Activated gamma-delta T cell treated with anti-CD3 and anti-CD28 coated beads, Interleukin-2, amount 50 U/mL, for 16 hours (primary cell): ENCODE data around the gene TMEM164.
"Not testable (repeated sequence)": the region's sequence is repeated elsewhere in the genome, so short reads cannot be mapped to it uniquely, and the experiment has no call there.

Source experiments
- DNase-seq: peaks from one replicate; pipeline ENCODE4 v3.0.0-alpha.2; 2020; ENCODE audit warnings: low read depth

TMEM164 gene

DNA sequence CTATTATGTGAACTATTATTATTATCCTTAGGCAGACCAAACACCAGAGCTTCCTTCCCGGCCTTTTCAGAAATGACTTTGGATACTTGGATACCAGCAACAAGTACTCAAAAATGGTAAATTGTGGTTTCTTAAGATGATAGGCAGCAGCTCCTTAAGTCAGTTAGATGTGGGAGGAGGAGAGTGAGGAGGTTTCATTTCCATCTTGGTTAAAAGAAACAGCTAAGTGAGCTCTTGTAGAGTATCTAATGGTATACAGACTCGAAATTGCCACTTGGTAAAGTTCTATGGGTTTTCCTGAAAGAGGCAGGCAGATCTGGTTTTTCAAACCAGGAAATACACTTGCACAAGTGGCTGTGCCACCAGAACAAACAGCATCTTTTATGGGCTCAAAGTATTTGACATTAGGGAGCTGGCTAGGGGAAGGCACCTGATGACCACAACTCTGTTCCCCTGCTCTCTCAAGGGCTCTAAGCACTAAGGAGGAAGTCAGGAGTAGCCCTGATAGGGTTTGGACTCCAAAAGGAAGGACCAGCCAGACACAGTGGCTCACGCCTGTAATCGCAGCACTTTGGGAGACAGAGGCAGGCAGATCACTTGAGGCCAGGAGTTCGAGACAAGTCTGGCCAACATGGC is 130.9 kb downstream of the TMEM164 start:
- no peak for DNase-seq

DNA sequence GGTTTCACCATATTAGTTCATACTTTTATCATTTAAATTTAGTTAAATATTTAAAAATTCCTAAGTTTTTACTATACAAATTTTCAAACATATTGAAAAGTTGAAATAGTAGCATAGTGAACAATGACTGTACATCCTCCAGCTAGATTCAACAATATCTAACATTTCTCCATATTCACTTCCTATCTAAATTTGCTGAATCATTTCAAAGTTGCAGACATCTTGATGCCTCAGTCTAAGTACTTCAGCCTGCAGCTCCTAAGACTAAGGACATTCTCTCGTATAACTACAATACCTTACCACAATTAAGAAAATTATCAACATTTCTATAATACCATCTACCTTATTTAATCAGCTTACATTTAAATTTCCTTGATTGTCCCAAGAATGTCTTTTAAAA is 132.7 kb downstream of the TMEM164 start:
- DNase-seq: no peak

DNA sequence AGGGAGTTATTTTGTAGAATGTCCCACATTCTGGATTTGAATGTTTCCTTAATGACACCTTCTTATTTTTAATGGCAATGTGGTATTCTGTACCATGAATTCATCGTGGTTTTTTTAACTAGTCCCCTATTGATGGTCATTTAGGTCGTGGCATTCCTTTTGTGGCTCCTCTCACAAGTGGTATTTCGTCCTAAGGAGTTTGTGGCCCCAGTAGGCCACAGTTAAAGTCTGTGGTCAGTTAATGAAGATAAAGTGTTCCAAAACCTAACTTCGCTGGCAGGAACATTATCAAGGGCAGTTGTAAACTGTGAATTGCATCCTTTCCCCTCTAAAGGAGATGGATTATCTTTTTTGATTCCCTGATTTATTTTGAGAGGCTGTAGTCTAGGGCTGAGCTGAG is 133.2 kb downstream of the TMEM164 start:
- DNase-seq: no peak

DNA sequence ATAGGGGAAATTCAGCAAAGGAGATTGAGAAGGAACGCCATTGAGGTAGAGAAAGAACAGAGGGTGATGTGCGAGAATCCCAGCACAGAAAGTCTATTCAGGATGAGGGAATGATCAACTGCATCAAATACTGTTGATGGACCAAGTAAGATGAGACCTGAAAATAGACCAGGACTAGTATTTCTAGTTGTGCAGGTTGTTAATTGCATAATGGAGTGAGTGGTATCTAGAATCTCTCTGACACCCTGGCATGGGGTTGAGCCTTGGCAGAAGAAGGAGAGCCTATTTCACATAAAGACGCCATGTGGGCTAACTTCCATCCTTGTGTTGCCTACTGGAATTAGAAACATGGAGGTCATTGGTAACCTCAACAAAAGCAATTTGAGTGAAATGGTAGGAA is 135.6 kb downstream of the TMEM164 start:
- no peak for DNase-seq

DNA sequence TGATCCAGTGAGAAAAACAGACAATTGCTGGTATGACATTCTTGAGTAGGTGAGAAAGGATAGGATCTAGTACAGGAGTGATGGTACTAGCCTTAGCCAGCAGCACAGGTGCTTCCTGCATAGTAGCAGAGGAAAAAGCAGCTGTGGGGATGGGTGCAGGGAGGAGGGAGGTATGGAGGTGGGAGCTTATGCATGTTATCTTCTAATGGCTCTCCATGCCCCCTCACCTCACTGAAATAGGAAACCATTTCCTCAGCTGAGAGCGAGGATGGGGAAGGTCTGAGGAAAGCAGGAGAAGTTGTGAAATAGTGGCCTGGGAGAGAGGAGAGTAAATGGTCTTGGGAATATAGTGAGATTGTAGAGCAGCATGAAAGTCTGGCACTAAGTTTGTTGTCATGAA is 136.3 kb downstream of the TMEM164 start:
- DNase-seq: no peak

DNA sequence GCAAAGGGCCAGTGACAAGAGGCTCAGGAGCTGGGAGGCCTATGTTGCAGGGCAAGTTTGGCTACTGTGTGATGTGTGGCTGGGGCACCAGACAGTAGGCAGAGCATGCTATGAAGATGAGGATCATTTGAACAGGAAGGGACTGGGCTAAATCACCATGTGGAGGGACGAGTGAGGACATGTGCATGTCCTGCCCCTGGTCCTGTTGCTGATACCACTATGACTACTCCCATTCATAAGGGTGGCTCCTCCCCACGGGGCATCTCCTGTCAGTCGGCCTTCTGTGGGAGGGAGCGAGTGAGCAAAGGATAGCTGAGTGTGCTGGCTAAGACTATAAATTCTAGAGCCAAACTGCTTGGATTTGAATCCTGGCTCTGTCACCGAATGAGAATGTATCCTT is 139.2 kb downstream of the TMEM164 start:
- no peak for DNase-seq

DNA sequence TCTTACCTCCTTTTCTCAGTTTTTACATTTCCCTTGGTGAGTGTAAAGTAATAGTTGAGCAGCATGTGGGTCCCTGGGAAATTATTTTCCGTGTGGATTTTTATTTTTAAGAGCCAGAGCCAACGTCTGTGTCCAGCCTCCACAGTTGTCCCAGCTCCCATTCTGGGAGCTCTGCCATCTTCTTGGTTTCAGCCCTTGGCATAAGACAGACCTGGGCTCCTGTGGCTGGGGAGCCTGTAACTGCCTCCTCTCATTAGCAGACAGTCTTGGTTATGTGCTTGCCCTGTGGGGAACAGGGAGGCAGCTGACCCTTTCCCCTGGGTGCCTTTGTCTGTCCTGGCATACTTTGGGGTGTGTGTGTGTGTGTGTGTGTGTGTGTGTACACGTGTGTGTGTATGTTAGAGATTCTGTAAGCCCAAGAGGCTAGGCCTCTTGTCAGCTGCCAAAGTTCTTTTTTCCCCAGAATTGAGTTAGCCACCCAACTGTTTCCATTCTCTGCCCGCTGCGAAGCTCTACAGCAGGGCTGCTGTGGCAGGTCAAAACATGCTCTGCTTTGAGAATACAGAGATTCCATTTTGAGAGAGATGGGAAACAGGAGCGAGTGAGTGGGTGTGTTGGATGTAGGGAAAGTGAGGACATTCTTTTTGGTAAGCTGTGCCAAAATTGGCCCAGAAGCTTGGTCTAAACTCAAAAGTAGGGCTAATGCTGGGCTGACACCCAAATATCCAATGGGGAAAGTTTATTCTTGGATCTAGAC is 140.7 kb downstream of the TMEM164 start:
- DNase-seq: no peak

DNA sequence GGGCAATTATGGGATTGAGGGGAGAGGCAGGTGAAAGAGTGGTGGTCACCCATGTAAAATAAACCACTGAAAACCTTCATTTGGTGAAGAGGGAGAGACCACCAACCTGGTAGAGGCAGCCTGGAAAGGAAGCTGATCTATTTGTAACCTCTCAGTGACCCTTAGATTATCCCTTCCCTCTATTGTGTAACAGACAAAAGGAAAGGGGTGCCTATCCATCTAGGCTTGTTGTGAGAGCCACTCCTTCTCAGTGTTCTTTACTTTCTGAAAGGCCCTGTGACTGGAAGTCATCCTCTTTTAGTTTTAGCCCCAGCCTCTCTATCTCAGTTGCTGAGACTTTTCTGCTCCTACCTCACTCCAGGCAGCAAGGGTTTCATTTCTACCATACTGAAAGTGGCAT is 142.4 kb downstream of the TMEM164 start:
- DNase-seq: no peak

DNA sequence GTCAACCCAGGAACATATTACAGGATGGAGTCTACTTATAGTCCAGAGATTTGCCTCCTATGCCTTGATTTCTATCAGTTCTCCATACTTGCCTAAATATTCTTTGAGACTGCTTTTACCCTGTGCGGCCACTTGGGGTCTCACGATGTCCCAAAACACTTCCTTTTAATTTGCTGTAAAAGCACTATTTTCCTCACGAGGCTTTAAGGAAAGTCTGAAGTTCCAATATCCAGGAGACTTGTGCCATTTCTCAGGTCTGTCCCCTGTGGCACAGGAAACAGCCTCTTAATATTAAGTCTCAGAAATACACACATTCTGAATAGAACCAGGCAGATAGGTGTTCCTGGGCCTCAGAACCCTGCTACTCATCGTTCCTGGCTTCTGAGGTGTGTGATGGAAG is 142.9 kb downstream of the TMEM164 start:
- no peak for DNase-seq

DNA sequence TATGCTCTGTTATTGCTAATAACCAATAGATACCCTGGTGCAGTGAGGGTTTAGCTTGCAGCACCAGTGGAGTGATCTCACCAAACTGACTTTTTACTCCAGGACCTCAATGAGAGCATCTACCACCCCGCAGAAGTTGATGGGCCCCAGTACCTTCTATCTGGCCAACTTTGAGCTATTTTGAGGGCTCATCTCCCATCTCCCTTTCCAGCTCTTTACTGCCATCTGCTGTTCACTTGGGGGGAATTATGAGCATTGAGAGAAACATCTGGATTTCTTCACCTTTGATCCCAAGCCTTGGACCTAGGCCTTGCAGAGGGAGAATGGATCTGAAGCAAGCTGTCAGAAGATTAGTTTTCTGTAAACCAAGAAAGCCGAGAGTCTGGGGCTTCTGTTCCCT is 143.6 kb downstream of the TMEM164 start:
- no peak for DNase-seq

DNA sequence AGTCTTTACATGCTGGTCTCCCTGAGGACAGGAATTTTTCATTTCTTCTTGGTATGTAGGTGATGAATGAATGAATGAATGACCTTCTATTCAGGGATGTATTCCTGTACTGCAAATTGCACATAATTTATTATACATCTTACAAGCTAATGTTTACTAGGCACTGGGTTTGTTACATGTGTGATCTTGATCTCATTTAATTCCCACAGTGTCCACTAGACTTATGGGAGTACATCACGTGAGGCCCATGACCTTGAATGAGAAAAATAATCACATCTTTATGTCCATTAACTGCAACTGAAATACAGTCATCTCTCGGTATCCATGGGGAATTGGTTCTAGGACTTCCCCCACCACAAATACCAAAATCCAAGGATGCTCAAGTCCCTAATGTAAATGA is 150.3 kb downstream of the TMEM164 start:
- no peak for DNase-seq

DNA sequence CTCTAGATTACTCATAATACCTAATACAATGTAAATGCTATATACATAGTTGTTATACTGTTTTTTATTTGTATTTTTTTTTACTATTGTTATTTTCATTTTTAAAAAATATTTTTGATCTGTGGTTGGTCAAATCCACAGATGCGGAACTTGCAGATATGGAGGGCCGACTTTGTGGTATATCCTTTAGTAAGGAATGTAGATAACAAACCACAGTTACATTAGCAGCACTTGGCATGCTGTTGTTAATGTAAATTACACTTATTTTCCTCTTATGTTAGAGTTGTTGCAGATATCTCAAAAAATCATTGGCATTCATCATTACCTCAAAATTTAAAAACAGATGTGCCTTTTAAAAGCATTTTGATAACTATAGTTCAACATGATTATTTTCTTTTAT is 151.0 kb downstream of the TMEM164 start:
- DNase-seq: no peak

DNA sequence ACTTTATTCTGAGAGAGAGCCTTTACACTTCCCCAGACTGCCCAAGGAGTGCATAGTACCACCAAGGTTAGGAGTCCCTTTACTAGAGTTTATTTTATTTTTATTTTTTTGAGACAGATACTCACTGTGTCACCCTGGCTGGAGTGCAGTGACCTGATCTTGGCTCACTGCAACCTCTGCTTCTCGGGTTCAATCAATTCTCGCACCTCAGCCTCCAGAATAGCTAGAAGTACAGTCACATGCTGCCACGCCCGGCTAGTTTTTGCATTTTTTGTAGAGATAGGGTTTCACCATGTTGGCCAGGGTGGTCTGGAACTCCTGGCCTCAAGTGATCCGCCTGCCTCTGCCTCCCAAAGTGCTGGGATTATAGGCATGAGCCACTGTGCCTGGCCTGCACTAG is 151.4 kb downstream of the TMEM164 start:
- not testable (repeated sequence) for DNase-seq

DNA sequence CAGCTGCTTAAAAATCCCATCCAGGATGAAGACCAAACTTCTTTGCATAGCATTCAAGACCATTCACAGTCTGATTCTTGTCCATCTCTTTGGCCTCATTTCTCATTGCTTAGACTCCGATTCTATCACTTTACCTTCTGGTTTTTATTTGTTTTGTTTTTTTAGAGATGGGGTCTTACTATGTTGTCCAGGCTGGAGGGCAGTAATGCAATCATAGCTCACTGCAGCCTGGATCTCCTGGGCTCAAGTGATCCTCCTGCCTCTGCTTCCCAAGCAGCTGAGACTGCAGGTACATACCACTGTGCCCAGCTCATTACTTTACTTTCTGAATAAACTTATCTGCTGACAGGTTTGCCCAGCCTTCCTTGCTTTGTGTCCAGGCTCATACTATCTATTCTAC is 152.8 kb downstream of the TMEM164 start:
- no peak for DNase-seq

DNA sequence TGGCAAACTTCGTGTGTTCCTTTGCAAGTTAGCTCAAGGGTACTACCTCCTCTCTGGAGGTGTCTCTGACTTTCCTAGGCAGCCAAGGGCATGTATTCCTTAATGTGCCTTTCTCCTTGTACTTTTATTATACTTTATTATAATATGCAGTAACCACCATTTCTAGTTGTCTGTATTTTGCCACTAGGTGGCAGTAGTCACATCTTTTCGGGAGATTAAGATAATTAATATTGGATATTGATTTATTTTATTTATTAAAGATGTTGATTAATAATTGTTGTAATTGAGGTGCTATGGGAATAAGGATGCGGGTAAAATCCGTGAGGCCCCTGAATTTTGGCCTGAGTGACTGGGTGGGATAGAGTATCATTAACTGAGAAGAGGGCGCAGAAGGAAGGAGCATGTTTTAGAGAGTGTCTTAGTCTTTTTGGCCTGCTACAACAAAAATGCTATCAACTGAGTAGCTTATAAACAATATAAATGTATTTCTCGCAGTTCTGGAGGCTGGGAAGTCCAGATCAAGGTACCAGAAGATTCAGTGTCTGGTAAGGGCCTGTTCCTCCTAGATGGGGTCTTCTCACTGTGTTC is 153.3 kb downstream of the TMEM164 start:
- no peak for DNase-seq

DNA sequence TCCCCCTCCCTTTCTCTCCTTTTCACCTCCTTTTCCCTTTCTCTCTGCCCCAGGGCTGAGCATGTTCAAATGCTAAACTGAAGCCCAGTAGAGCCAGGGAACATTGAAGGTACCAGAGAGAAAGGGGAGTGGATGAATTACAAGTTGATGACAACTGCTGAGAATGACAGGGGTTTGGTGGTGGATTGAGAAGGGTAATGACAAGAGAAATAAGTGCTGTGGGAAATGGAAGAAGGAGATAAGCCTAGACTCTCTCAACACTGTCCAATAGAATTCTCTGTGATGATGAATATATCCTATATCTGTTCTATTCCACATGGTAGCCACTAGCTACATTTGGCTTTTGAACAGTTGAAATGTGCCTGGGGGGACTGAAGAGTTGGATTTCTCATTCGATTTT is 154.5 kb downstream of the TMEM164 start:
- no peak for DNase-seq

DNA sequence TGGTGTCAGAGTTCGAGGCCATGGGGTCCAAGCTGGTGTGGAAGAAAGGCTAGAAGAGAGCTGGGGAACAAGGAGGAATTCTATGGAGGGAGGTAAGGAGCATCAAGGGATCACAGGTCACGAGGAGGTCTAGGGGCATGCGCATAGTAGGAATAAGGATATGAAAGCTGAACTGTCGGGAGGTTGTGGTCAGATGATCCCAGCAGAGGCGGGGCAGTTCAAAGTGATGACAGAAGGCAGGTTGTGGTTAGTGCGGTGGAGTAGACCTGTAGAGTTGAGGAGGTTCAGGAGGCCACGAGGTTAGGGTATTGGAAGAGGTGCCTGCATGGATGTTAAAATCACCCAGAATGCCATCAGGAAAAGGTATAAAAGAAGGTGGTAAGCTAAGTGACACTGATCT is 156.3 kb downstream of the TMEM164 start:
- DNase-seq: no peak

DNA sequence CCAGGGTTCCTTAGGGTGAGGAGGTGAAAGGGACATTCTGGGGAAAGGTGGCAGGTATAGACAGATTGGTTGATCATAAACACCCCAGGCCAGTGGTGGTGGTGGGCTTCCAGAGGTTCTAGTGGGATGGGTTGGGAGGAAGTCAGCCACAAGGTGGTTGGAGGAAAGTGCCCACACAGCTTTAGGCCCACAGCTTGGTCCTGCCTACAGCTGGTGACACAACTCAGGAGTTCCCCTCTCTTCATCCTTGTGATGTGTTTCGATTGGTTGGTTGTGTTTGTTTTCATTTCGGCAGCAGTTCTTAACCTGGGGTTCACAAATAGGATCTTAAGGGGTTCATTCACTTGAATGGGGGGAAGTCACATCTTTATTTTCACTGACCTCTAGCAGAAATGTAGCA is 157.0 kb downstream of the TMEM164 start:
- DNase-seq: no peak

DNA sequence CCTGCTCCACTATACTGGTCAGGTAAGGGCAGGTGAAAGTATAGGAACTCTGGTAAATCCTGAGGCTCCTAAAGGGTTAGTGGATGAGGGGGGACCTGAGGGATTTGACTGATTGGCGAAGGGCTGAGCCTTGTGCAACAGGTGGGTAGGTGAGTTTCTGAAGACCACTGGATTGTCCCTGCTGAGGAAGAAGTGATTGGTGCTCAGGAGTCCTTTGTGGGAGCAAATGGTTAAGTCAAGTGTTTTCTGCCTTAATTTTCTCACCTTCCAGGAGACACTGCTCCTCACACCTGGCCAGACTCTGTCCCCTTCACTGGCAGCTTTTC is 158.4 kb downstream of the TMEM164 start:
- DNase-seq: no peak

DNA sequence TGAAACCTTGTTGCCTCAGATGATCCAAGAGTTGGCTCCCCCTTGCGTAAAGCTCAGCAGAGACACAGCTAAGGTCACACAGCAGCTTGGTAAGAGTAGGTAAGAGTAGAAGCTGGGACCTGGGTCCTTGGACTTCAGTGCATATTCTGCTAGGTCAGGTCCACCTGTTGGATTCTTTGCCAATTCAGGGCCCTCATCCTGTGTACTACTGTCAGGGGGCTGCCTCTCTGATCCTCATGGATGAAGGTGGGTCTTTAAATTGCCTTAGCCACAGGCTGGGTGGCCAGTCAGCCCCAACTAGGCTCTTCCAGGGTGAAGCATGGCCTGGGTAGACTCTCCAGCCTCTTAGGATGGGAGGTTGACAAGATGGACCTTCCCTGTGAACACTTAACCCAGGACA is 159.2 kb downstream of the TMEM164 start:
- DNase-seq: no peak

DNA sequence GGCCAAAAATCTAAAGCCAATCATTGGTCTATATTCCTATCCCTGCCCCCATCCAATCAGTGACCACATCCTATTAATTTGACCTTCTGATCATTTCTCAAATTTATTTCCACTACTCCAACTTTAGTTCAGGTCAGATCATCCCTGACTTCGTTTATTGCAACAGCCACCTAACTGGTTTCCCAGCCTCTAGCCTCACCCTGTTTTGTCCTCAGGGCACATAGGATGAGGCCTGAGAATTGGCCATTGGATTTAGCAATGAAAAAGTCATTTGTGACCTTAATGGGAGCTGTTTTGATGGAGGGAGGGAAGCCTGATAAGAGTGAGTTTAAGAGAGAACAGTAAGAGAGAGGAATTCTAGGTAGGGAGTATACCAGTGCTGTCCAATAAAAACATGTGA is 160.0 kb downstream of the TMEM164 start:
- DNase-seq: no peak

DNA sequence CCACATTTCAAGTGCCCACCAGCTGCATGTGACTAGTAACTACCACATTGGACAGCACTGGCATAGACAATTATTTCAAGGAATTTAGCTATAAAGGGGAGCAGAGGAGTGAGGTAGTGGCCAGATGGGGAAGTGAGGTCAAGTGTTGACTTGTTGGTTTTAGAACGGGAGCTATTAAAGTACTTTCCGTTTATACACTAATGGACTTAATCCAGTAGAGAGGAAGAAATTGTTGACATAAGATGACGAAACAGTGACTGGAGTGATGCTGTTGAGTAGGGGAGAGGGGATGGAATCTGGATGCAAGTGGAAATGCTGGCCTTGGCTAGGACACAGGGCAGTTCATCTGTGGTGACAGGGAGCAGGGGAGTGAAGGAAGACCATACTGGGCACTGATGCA is 160.6 kb downstream of the TMEM164 start:
- no peak for DNase-seq

DNA sequence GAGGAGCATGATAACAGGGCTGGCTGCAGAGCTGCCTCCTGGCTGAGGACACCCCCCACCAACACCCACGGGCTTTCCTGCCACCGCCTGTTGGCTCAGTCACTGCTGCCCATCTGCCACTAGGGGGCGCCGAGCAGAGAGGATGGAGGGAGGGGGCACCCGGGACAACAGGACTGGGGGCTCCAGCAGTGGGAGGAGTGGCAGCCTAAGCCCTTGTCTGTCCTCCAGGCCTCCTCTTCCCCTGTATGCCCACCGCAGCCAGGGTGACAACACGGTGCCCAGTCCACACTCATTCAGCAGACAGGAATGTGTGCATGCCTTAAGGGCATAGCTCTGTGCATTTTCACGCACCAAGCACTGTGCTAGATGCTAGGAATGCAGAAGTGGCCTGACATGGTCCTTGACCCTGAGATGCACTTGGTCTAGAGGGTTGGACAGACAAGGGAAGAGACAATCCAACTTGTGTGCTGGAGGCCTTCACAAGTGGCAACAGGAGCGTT is 165.1 kb downstream of the TMEM164 start:
- peak; percentile 34 for DNase-seq

DNA sequence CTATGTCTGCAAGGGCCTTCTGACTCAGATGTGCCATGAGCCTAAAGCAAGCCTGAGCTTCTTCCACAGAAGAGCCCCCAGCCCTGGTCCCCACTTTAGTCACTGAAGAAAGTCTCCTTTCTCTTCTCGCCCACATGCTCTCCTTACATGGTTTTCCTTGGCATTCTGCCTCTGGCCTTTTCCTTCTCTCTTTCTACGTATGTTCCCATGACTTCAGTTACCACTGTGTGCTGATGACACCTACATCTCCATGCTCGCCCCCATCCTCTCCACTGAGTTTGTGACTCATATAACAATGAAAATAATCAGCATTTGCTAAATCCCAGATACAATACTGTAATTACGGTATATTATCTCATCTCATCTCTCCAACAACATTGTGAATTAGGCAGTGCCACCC is 165.7 kb downstream of the TMEM164 start:
- DNase-seq: no peak
